Measurements from ENCODE around the gene RAP2C.

DNA sequence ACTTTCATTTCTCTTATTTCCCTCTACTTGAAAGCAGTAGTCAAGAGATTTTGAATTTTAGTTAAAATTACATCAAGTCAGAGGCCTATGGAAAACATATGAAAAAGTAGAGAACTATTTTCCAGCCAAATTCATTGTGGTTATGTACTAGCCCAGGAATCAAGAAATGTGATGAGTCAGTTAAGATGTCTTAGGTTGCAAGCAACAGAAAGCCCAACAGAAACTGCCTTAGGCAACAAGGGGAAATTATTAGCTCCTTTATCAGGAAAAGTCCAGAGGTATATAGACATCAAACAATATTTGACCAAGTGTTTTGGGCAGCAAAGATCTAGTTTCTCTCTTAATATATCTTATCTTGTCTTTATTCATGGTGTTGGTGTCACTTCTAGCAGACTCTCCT, 53.6 kb downstream of the RAP2C start:
- TF ChIP-seq, protein P1, sequence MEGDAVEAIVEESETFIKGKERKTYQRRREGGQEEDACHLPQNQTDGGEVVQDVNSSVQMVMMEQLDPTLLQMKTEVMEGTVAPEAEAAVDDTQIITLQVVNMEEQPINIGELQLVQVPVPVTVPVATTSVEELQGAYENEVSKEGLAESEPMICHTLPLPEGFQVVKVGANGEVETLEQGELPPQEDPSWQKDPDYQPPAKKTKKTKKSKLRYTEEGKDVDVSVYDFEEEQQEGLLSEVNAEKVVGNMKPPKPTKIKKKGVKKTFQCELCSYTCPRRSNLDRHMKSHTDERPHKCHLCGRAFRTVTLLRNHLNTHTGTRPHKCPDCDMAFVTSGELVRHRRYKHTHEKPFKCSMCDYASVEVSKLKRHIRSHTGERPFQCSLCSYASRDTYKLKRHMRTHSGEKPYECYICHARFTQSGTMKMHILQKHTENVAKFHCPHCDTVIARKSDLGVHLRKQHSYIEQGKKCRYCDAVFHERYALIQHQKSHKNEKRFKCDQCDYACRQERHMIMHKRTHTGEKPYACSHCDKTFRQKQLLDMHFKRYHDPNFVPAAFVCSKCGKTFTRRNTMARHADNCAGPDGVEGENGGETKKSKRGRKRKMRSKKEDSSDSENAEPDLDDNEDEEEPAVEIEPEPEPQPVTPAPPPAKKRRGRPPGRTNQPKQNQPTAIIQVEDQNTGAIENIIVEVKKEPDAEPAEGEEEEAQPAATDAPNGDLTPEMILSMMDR (IDR thresholded peaks at IDR 0.05): no peak
- TF ChIP-seq POLR2A (IDR thresholded peaks at IDR 0.05) (no peak), POLR2AphosphoS5 (IDR thresholded peaks at IDR 0.05) (no peak), EP300 (IDR thresholded peaks at IDR 0.05) (no peak)
